A549 (cell line): ENCODE results near the gene MAD1L1. TPM values are rescaled to one million over a fixed set of nuclear protein-coding genes. Genes with fewer than 3 reads are reported as not detected.

Experiments
- ATAC-seq, 2 experiments: fragments of 200-7000 bp in 1 of 2; fragments of >200 bp in 1 of 2; cut with Nextera tagmentation in 1 of 2; cut with Tn5 transposase in 1 of 2; 3 replicates each; pipeline versions ENCODE4 v1.8.0 to v1.9.1; 2018 to 2020; ENCODE audit warnings: mild to moderate bottlenecking in 1 of 2, moderate library complexity in 1 of 2
- CTCF ChIA-PET: fragments of 300-600 bp; sonication (Branson Sonifier 250); formaldehyde crosslinking; extraction: SDS; loops from one replicate; lab custom pipeline; 2021; ENCODE audit warnings: antibody characterized with exemption, inconsistent platforms; lab: Yijun Ruan, JAX
- POLR2A ChIA-PET: fragments of 350-600 bp; formaldehyde crosslinking; extraction: SDS; loops from one replicate; lab custom pipeline; 2021; ENCODE audit warnings: antibody characterized with exemption, inconsistent platforms; lab: Yijun Ruan, JAX
- DNase-seq, 2 experiments: peaks; one replicate each; pipeline versions ENCODE4 v3.0.0 to v3.0.0-alpha.2; 2011 to 2016; ENCODE audit warnings: low read depth in 1 of 2, low spot score in 1 of 2
- FAIRE-seq: peaks from 2 replicates; lab custom pipeline; 2011; peaks lifted over from hg19 to GRCh38; lab: Jason Lieb, UNC
- H3K27ac ChIP-seq, 2 experiments: fragments of >200 bp; sonication (Bioruptor Twin); formaldehyde crosslinking; 3 replicates each; pipeline ENCODE4 v1.5.1; 2016 to 2017
- H3K4me1 ChIP-seq: fragments of >200 bp; sonication (Bioruptor Twin); formaldehyde crosslinking; 3 replicates; pipeline ENCODE4 v1.6.1; 2016
- H3K4me2 ChIP-seq: fragments of >200 bp; sonication (Bioruptor Twin); formaldehyde crosslinking; 3 replicates; pipeline ENCODE4 v1.6.1; 2016
- H3K4me3 ChIP-seq: fragments of >200 bp; sonication (Bioruptor Twin); formaldehyde crosslinking; 3 replicates; pipeline ENCODE4 v1.5.1; 2016
- H3K9me3 ChIP-seq: fragments of >200 bp; sonication (Bioruptor Twin); formaldehyde crosslinking; 3 replicates; pipeline ENCODE4 v1.6.1; 2016
- CEBPB ChIP-seq, 2 experiments: fragments of >200 bp in 1 of 2; sonication (Bioruptor Twin) in 1 of 2; formaldehyde crosslinking in 1 of 2; IDR thresholded peaks; 2 replicates each; pipeline ENCODE4 v1.6.1; 2012 to 2016
- CHD4 ChIP-seq: fragments of 200-600 bp; sonication (generic); IDR thresholded peaks from 2 replicates; pipeline ENCODE4 v1.6.1; 2016; ENCODE audit warnings: antibody characterized with exemption, mild to moderate bottlenecking, borderline replicate concordance
- EHMT2 ChIP-seq: fragments of 200-600 bp; sonication (generic); IDR thresholded peaks from 2 replicates; pipeline ENCODE4 v1.6.1; 2016; ENCODE audit warnings: antibody characterized with exemption, low read depth, mild to moderate bottlenecking, moderate library complexity
- ELK1 ChIP-seq: fragments of 150-350 bp; IDR thresholded peaks from 2 replicates; pipeline ENCODE4 v1.6.1; 2014; ENCODE audit warnings: low read depth, mild to moderate bottlenecking, low read length
- FOXS1 ChIP-seq: fragments of 250-450 bp; sonication (Bioruptor Pico); IDR thresholded peaks from 2 replicates; pipeline ENCODE4 v1.5.0; 2020; ENCODE audit warnings: mild to moderate bottlenecking, moderate library complexity
- GATA3 ChIP-seq: IDR thresholded peaks from 2 replicates; pipeline ENCODE4 v1.6.1; 2012; ENCODE audit warnings: borderline replicate concordance
- HEYL ChIP-seq: fragments of 250-450 bp; sonication (Bioruptor Pico); IDR thresholded peaks from 2 replicates; pipeline ENCODE4 v1.8.0; 2021; ENCODE audit warnings: mild to moderate bottlenecking, moderate library complexity
- HOXA7 ChIP-seq: fragments of 250-450 bp; sonication (Bioruptor Pico); IDR thresholded peaks from 2 replicates; pipeline ENCODE4 v1.5.0; 2020; ENCODE audit warnings: mild to moderate bottlenecking, moderate library complexity
- MAFK ChIP-seq: fragments of 450-650 bp; IDR thresholded peaks from 2 replicates; pipeline ENCODE4 v1.6.1; 2014; ENCODE audit not compliant: partially characterized antibody
- NPAS2 ChIP-seq: fragments of 250-450 bp; sonication (Bioruptor Pico); IDR thresholded peaks from 2 replicates; pipeline ENCODE4 v1.8.0; 2022; ENCODE audit warnings: mild to moderate bottlenecking, moderate library complexity, borderline replicate concordance
- POLR2AphosphoS2 ChIP-seq: conservative IDR thresholded peaks from 2 replicates; pipeline ENCODE4 v1.6.1; 2012; ENCODE audit warnings: low read length, improper control_type of control experiment, inconsistent platforms
- RCOR1 ChIP-seq: fragments of 150-350 bp; IDR thresholded peaks from 2 replicates; pipeline ENCODE4 v1.6.1; 2014; ENCODE audit warnings: antibody characterized with exemption, low read length, low read depth
- RFX5 ChIP-seq: fragments of 450-650 bp; IDR thresholded peaks from 2 replicates; pipeline ENCODE4 v1.7.1; 2014; ENCODE audit warnings: antibody characterized with exemption, mild to moderate bottlenecking, moderate library complexity
- SMC3 ChIP-seq: fragments of >200 bp; sonication (Bioruptor Twin); formaldehyde crosslinking; IDR thresholded peaks from 3 replicates; pipeline ENCODE4 v1.6.1; 2018; ENCODE audit warnings: inconsistent platforms
- TFCP2L1 ChIP-seq: fragments of 250-450 bp; sonication (Bioruptor Pico); IDR thresholded peaks from 2 replicates; pipeline ENCODE4 v1.5.0; 2021; ENCODE audit warnings: mild to moderate bottlenecking
- USF2 ChIP-seq: fragments of 450-650 bp; IDR thresholded peaks from 2 replicates; pipeline ENCODE4 v1.6.1; 2014; ENCODE audit warnings: antibody characterized with exemption
- ZFP36 ChIP-seq: fragments of 450-650 bp; IDR thresholded peaks from 2 replicates; pipeline ENCODE4 v1.6.1; 2014; ENCODE audit warnings: borderline replicate concordance; ENCODE audit not compliant: partially characterized antibody
- ZSCAN20 ChIP-seq: fragments of 250-450 bp; sonication (Bioruptor Pico); IDR thresholded peaks from 2 replicates; pipeline ENCODE4 v1.8.0; 2022; ENCODE audit warnings: mild to moderate bottlenecking, moderate library complexity
- WGBS: methylation state at CpG from one replicate; pipeline ENCODE4 v1.1.6; 2017; ENCODE audit errors: missing lambda C conversion rate; 5-methylcytosine and 5-hydroxymethylcytosine counted together
- polyA plus RNA-seq, 4 experiments: library from polyadenylated mRNA; depleted of rRNA in 3 of 4; stranded (reverse); fragments of >200 nt; fragmentation: RNase III in 1 of 4; extraction: RNeasy Plus Mini Kit Qiagen cat#74134 plus additional on column Dnase treatment in 1 of 4; gene quantifications; 2 replicates in 3 of 4; 3 replicates in 1 of 4; pipeline ENCODE4 v1.2.3, GENCODE V29; 2011 to 2017
- TF ChIP-seq, protein P1 (sequence below): fragments of >200 bp; sonication (Bioruptor Twin); formaldehyde crosslinking; IDR thresholded peaks from 3 replicates; pipeline ENCODE4 v1.5.1; 2016
- TF ChIP-seq, protein P2 (sequence below): IDR thresholded peaks from 2 replicates; pipeline ENCODE4 v1.6.1; 2012
- TF ChIP-seq, protein P3 (sequence below): IDR thresholded peaks from 2 replicates; pipeline ENCODE4 v1.6.1; 2012; ENCODE audit warnings: low read depth, borderline replicate concordance
- TF ChIP-seq, protein P4 (sequence below): fragments of >200 bp; sonication (Bioruptor Twin); formaldehyde crosslinking; IDR thresholded peaks from 2 replicates; pipeline ENCODE4 v1.6.1; 2016

Gene MAD1L1
- polyA plus RNA-seq, 2 of the 4 experiments (the other 2 are of a cell fraction): 13.6 to 16.6 TPM

DNA sequence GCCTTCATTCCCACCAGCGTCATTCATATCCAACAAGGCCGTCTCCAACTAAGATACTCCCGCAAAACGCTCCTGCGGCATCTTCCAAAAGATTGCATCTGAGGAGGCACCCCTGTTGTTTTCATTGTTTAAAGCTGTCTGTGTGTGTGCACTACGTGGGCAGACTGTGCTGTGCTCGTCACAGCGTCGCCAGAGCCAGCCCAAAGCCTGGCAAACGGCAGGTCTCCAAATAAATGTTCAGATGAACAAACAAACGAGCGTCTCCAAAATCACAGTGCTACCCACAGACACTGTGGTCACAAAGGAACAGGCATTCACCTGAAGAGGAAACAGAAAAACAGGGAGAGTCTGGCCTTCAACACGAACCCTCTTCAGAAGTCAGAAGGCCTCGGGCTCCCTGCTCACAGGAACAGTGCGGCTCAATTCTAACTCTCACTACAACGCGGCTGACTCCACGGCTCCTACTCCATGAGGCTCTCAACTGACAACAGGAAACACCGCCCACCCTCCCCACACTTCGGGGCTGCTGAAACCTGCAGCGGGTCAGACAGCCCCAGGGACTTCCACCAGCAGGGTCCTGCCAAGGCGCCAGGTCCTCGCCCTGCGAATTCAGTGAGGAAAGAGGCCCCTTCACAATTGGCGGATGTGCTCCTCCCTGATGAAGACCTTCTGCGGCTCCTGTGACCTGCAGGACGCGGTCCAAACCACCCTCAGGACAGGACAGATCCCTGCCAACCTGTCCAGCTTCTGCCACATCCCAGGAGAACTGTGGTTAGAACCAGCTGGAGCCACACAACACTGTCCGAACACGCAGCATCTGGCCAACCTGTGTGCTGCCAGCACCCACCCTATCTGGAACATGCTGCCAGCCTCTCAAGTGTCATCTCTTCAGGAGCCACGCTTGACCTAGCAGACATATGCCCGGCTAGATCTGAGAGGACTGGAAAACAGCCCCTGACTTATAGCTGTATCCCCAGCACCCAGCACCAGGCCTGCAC, 36.1 kb downstream of the MAD1L1 start:
- CTCF ChIA-PET: interaction anchor here (0.6 to 2.6 kb wide), 3 partner anchors 8 to 15 kb away, joined by 3 to 11 read pairs (median 6); no protein-coding TSS in a partner anchor
- FAIRE-seq (no peak), DNase-seq (no peak), ATAC-seq (no peak)
- POLR2A ChIA-PET: no interaction called here
- TF ChIP-seq ZSCAN20 (CRISPR knock-in tag): no peak
- no peak for TF ChIP-seq HEYL
- TF ChIP-seq, protein P1, sequence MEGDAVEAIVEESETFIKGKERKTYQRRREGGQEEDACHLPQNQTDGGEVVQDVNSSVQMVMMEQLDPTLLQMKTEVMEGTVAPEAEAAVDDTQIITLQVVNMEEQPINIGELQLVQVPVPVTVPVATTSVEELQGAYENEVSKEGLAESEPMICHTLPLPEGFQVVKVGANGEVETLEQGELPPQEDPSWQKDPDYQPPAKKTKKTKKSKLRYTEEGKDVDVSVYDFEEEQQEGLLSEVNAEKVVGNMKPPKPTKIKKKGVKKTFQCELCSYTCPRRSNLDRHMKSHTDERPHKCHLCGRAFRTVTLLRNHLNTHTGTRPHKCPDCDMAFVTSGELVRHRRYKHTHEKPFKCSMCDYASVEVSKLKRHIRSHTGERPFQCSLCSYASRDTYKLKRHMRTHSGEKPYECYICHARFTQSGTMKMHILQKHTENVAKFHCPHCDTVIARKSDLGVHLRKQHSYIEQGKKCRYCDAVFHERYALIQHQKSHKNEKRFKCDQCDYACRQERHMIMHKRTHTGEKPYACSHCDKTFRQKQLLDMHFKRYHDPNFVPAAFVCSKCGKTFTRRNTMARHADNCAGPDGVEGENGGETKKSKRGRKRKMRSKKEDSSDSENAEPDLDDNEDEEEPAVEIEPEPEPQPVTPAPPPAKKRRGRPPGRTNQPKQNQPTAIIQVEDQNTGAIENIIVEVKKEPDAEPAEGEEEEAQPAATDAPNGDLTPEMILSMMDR: no peak
- no peak for TF ChIP-seq TFCP2L1 (CRISPR knock-in tag)
- no peak for TF ChIP-seq CEBPB (IDR thresholded peaks at IDR 0.05)
- TF ChIP-seq GATA3: no peak
- TF ChIP-seq RFX5: no peak
- no peak for TF ChIP-seq CHD4
- no peak for TF ChIP-seq EHMT2
- no peak for TF ChIP-seq POLR2AphosphoS2
- TF ChIP-seq ELK1: no peak
- no peak for TF ChIP-seq USF2
- TF ChIP-seq HOXA7 (CRISPR knock-in tag): no peak
- TF ChIP-seq SMC3: no peak
- no peak for TF ChIP-seq MAFK
- TF ChIP-seq, protein P2, sequence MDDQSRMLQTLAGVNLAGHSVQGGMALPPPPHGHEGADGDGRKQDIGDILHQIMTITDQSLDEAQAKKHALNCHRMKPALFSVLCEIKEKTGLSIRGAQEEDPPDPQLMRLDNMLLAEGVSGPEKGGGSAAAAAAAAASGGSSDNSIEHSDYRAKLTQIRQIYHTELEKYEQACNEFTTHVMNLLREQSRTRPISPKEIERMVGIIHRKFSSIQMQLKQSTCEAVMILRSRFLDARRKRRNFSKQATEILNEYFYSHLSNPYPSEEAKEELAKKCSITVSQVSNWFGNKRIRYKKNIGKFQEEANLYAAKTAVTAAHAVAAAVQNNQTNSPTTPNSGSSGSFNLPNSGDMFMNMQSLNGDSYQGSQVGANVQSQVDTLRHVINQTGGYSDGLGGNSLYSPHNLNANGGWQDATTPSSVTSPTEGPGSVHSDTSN: no peak
- no peak for TF ChIP-seq NPAS2
- H3K27ac ChIP-seq: no peak overlapping the region
- no peaks in the 10 kb centered on the region for H3K4me1 ChIP-seq
- 94% methylated on average over 31 of the region's 32 CpGs for WGBS
- no peak overlapping the region for H3K4me3 ChIP-seq
- no peak overlapping the region for H3K4me2 ChIP-seq
- peaks cover 7% of the 10 kb centered on the region for H3K9me3 ChIP-seq

GRCh38 chr7:2195400-2196246, 37.1 kb downstream of the MAD1L1 start:
- TF ChIP-seq RCOR1 (no peak), GATA3 (no peak), CEBPB (IDR thresholded peaks at IDR 0.05) (no peak), ZFP36 (no peak), FOXS1 (no peak)
- TF ChIP-seq, protein P3, sequence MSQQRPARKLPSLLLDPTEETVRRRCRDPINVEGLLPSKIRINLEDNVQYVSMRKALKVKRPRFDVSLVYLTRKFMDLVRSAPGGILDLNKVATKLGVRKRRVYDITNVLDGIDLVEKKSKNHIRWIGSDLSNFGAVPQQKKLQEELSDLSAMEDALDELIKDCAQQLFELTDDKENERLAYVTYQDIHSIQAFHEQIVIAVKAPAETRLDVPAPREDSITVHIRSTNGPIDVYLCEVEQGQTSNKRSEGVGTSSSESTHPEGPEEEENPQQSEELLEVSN: no peak
- TF ChIP-seq, protein P4, sequence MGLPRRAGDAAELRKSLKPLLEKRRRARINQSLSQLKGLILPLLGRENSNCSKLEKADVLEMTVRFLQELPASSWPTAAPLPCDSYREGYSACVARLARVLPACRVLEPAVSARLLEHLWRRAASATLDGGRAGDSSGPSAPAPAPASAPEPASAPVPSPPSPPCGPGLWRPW: no peak
- FAIRE-seq: no peak
- Histone ChIP-seq H3K27ac (no peak overlapping the region), H3K4me3 (no peak overlapping the region), H3K4me2 (no peak overlapping the region), H3K9me3 (peaks cover 7% of the 10 kb centered on the region), H3K4me1 (no peaks in the 10 kb centered on the region)
- ChIA-PET POLR2A (no interaction called here), CTCF (interaction anchor here (0.6 to 2.6 kb wide), 6 partner anchors 9 to 126 kb away, joined by 3 to 11 read pairs (median 4); no protein-coding TSS in a partner anchor)
- no peak for ATAC-seq
- no peak for DNase-seq
- 97% methylated on average over 13 of the region's 13 CpGs for WGBS
